HUES64 (cell line): ENCODE results near the gene LRP11.
"Not testable (repeated sequence)": the region's sequence is repeated elsewhere in the genome, so short reads cannot be mapped to it uniquely, and the experiment has no call there.

Experiments used
- H3K27ac ChIP-seq: 2 replicates; pipeline ENCODE4 v1.7.0; 2013; ENCODE audit warnings: low read depth, low read length, inconsistent platforms
- H3K27me3 ChIP-seq: 2 replicates; pipeline ENCODE4 v1.6.1; 2013; ENCODE audit warnings: mild to moderate bottlenecking, low read length; ENCODE audit not compliant: insufficient read depth
- H3K36me3 ChIP-seq: 2 replicates; pipeline ENCODE4 v1.6.1; 2013; ENCODE audit warnings: mild to moderate bottlenecking, low read length; ENCODE audit not compliant: insufficient read depth
- H3K4me1 ChIP-seq: 2 replicates; pipeline ENCODE4 v1.6.1; 2013; ENCODE audit warnings: mild to moderate bottlenecking, low read length, moderate library complexity; ENCODE audit not compliant: insufficient read depth
- H3K4me3 ChIP-seq: 2 replicates; pipeline ENCODE4 v1.5.1; 2013; ENCODE audit warnings: mild to moderate bottlenecking, low read length, moderate library complexity
- H3K9ac ChIP-seq: 2 replicates; pipeline ENCODE4 v1.6.1; 2013; ENCODE audit warnings: mild to moderate bottlenecking, low read depth, low read length
- H3K9me3 ChIP-seq: 2 replicates; pipeline ENCODE4 v1.6.1; 2013; ENCODE audit warnings: low read depth, low read length; ENCODE audit not compliant: insufficient read depth
- WGBS: fragments of 150-250, 120-280 bp; methylation state at CpG from one replicate; pipeline ENCODE4 v1.1.7; 2013; ENCODE audit warnings: missing lambda C conversion rate; 5-methylcytosine and 5-hydroxymethylcytosine counted together

LRP11 gene

GRCh38 chr6:149844480-149844879 lies 19.7 kb downstream of the LRP11 start:
- no peak overlapping the region for H3K4me3 ChIP-seq
- no peaks in the 10 kb centered on the region for H3K9me3 ChIP-seq
- 100% methylated on average over 2 of the region's 2 CpGs for WGBS
- H3K9ac ChIP-seq: no peak overlapping the region
- no peak overlapping the region for H3K27ac ChIP-seq
- no peaks in the 10 kb centered on the region for H3K4me1 ChIP-seq
- H3K27me3 ChIP-seq: no peaks in the 10 kb centered on the region
- H3K36me3 ChIP-seq: no peaks in the 10 kb centered on the region

- H3K27ac ChIP-seq, H3K4me1 ChIP-seq, H3K36me3 ChIP-seq, H3K9ac ChIP-seq, H3K4me3 ChIP-seq, H3K9me3 ChIP-seq, H3K27me3 ChIP-seq: not testable (repeated sequence)
- 84% methylated on average over 4 of the region's 4 CpGs for WGBS
Measured at GRCh38 chr6:149844036-149844435, 20.1 kb downstream of the LRP11 start.

GRCh38 chr6:149843051-149843633 lies 21.0 kb downstream of the LRP11 start:
- Histone ChIP-seq H3K9ac (no peak overlapping the region), H3K27me3 (no peaks in the 10 kb centered on the region), H3K27ac (no peak overlapping the region), H3K36me3 (no peaks in the 10 kb centered on the region), H3K4me3 (no peak overlapping the region), H3K4me1 (no peaks in the 10 kb centered on the region), H3K9me3 (no peaks in the 10 kb centered on the region)
- 91% methylated on average over 10 of the region's 10 CpGs for WGBS

- Histone ChIP-seq H3K4me1 (no peaks in the 10 kb centered on the region), H3K9me3 (no peaks in the 10 kb centered on the region), H3K27me3 (no peaks in the 10 kb centered on the region), H3K36me3 (no peaks in the 10 kb centered on the region), H3K4me3 (no peak overlapping the region), H3K9ac (no peak overlapping the region), H3K27ac (no peak overlapping the region)
- WGBS: 96% methylated on average over 7 of the region's 7 CpGs
Measured at GRCh38 chr6:149842331-149842730, 21.8 kb downstream of the LRP11 start.

GRCh38 chr6:149840345-149841075 lies 23.6 kb downstream of the LRP11 start:
- H3K9ac ChIP-seq: no peak overlapping the region
- no peaks in the 10 kb centered on the region for H3K27me3 ChIP-seq
- 70% methylated on average over 8 of the region's 8 CpGs for WGBS
- no peaks in the 10 kb centered on the region for H3K9me3 ChIP-seq
- no peaks in the 10 kb centered on the region for H3K36me3 ChIP-seq
- no peaks in the 10 kb centered on the region for H3K4me1 ChIP-seq
- no peak overlapping the region for H3K4me3 ChIP-seq
- H3K27ac ChIP-seq: no peak overlapping the region

GRCh38 chr6:149834513-149835481 lies 29.4 kb downstream of the LRP11 start:
- no peaks in the 10 kb centered on the region for H3K4me1 ChIP-seq
- H3K27ac ChIP-seq: no peak overlapping the region
- no peak overlapping the region for H3K9ac ChIP-seq
- H3K36me3 ChIP-seq: no peaks in the 10 kb centered on the region
- WGBS: 43% methylated on average over 4 of the region's 5 CpGs
- H3K27me3 ChIP-seq: no peaks in the 10 kb centered on the region
- no peak overlapping the region for H3K4me3 ChIP-seq
- no peaks in the 10 kb centered on the region for H3K9me3 ChIP-seq

- H3K9ac ChIP-seq: no peak overlapping the region
- H3K36me3 ChIP-seq: no peaks in the 10 kb centered on the region
- no peak overlapping the region for H3K27ac ChIP-seq
- H3K4me3 ChIP-seq: no peak overlapping the region
- 89% methylated on average over 3 of the region's 3 CpGs for WGBS
- no peaks in the 10 kb centered on the region for H3K4me1 ChIP-seq
- H3K27me3 ChIP-seq: no peaks in the 10 kb centered on the region
- no peaks in the 10 kb centered on the region for H3K9me3 ChIP-seq
Measured at GRCh38 chr6:149833651-149834050, 30.5 kb downstream of the LRP11 start.

GRCh38 chr6:149831308-149831820 lies 32.8 kb downstream of the LRP11 start:
- H3K27ac ChIP-seq: no peak overlapping the region
- no peaks in the 10 kb centered on the region for H3K36me3 ChIP-seq

GRCh38 chr6:149830731-149831307 lies 33.3 kb downstream of the LRP11 start:
- Histone ChIP-seq H3K9me3 (no peaks in the 10 kb centered on the region), H3K27me3 (no peaks in the 10 kb centered on the region), H3K36me3 (no peaks in the 10 kb centered on the region), H3K4me1 (no peaks in the 10 kb centered on the region), H3K4me3 (no peak overlapping the region), H3K9ac (no peak overlapping the region), H3K27ac (no peak overlapping the region)
- WGBS: 92% methylated on average over 7 of the region's 7 CpGs

More at GRCh38 chr6:149831308-149831820, 32.8 kb downstream of the LRP11 start:
- WGBS: 87% methylated on average over 5 of the region's 6 CpGs
- Histone ChIP-seq H3K4me3 (no peak overlapping the region), H3K9me3 (no peaks in the 10 kb centered on the region), H3K27me3 (no peaks in the 10 kb centered on the region), H3K9ac (no peak overlapping the region), H3K4me1 (no peaks in the 10 kb centered on the region)

GRCh38 chr6:149825292-149825691 lies 38.9 kb downstream of the LRP11 start:
- WGBS: 93% methylated on average over 4 of the region's 4 CpGs
- Histone ChIP-seq H3K27ac (no peak overlapping the region), H3K27me3 (no peaks in the 10 kb centered on the region), H3K9ac (no peak overlapping the region), H3K4me1 (no peaks in the 10 kb centered on the region), H3K9me3 (no peaks in the 10 kb centered on the region), H3K4me3 (no peak overlapping the region), H3K36me3 (no peaks in the 10 kb centered on the region)
